Muscle of leg (tissue), 11 donors: Measurements from ENCODE around the gene HOTAIR. TPM values are rescaled to one million over a fixed set of nuclear protein-coding genes. Genes with fewer than 3 reads are reported as not detected.

Experiments used
- DNase-seq: peaks from one replicate; pipeline ENCODE4 v3.0.0; 2013
- H3K27ac ChIP-seq: one replicate; pipeline ENCODE4 v1.5.1; 2013; ENCODE audit warnings: mild to moderate bottlenecking, low read length, control low read depth
- H3K27me3 ChIP-seq: one replicate; pipeline ENCODE4 v1.6.1; 2013; ENCODE audit warnings: low read length; ENCODE audit not compliant: control insufficient read depth, insufficient read depth
- H3K36me3 ChIP-seq: one replicate; pipeline ENCODE4 v1.6.1; 2013; ENCODE audit warnings: low read length; ENCODE audit not compliant: control insufficient read depth, insufficient read depth
- H3K4me1 ChIP-seq: one replicate; pipeline ENCODE4 v1.6.1; 2013; ENCODE audit warnings: low read length; ENCODE audit not compliant: control insufficient read depth, insufficient read depth
- H3K4me3 ChIP-seq: one replicate; pipeline ENCODE4 v1.5.1; 2013; ENCODE audit warnings: low read length, control low read depth
- H3K9me3 ChIP-seq: replicated peaks from 2 replicates; pipeline ENCODE4 v1.6.1; 2013; ENCODE audit warnings: low read depth, low read length; ENCODE audit not compliant: control insufficient read depth
- WGBS: methylation state at CpG from one replicate; pipeline ENCODE4 v1.1.5; 2013; ENCODE audit warnings: missing lambda C conversion rate; ENCODE audit not compliant: insufficient coverage; 5-methylcytosine and 5-hydroxymethylcytosine counted together
- polyA plus RNA-seq, 8 donors: library from polyadenylated mRNA; unstranded; fragments of 120-200 nt; gene quantifications; one replicate each; pipeline versions ENCODE4 v1.2.1 to v1.2.3, GENCODE V29; 2013; ENCODE audit warnings: inconsistent platforms in 1 of 8, low replicate concordance in 1 of 8; ENCODE audit not compliant: insufficient read length in 8 of 8, insufficient read depth in 1 of 8
- total RNA-seq: library from RNA; stranded (reverse); fragments of 120-200 nt; gene quantifications from one replicate; pipeline ENCODE4 v1.2.4, GENCODE V29; 2013

Gene HOTAIR
- total and polyA plus RNA-seq, 9 donors = 1.8 to 13.2 (median 3.2) TPM

GRCh38 chr12:54005531-54005852, 30.7 kb upstream of the HOTAIR start:
- peak; percentile 47 for DNase-seq
- WGBS = 19% methylated on average over 22 of the region's 26 CpGs

DNA sequence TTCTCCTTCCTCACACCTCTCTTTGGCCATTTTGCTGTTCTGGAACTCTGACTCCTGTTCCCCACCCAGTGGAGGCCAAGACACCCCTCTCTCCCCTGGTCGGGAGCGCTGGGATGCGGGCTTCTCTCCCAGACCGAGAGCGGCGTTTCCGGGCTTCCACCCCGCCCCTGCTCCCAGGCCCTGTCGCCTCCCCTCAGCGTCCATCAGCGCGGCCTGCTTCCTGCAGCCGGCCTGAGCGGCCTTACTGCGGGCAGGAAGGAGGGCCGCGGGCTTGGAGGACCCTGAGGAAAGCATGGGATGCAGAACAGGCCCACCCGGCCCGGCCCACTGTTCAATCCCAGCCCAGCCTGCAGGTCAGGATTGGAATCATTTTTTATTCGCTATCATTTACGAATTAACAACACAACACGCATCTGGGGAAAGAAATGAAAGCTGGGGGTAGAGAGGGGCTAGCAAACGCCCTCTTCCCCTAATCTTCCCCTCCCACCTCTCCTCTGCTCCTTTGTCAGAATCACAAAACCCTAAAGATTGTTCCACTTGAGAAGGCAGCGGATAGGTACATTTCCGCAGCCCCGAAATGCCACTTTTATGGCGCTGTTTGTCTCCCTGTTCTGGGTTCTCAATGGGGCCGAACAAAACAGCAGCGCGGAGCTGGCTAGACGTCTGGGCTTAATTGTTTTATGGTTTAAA, 30.2 kb upstream of the HOTAIR start:
- H3K27ac ChIP-seq = peak overlapping the region; percentile 99
- peaks cover 13% of the 10 kb centered on the region for H3K36me3 ChIP-seq
- peaks cover 83% of the 10 kb centered on the region for H3K4me1 ChIP-seq
- H3K27me3 ChIP-seq = peaks cover 75% of the 10 kb centered on the region
- peak; percentile 88 for DNase-seq
- no peaks in the 10 kb centered on the region for H3K9me3 ChIP-seq
- peak overlapping the region; percentile 11 for H3K4me3 ChIP-seq
- 25% methylated on average over 23 of the region's 31 CpGs for WGBS

More at GRCh38 chr12:54005531-54005852, 30.7 kb upstream of the HOTAIR start:
- H3K27me3 ChIP-seq = peaks cover 77% of the 10 kb centered on the region
- peaks cover 83% of the 10 kb centered on the region for H3K4me1 ChIP-seq
- H3K4me3 ChIP-seq = peak overlapping the region; percentile 0
- H3K9me3 ChIP-seq = no peaks in the 10 kb centered on the region
- H3K36me3 ChIP-seq = peaks cover 13% of the 10 kb centered on the region
- peak overlapping the region; percentile 99 for H3K27ac ChIP-seq

DNA sequence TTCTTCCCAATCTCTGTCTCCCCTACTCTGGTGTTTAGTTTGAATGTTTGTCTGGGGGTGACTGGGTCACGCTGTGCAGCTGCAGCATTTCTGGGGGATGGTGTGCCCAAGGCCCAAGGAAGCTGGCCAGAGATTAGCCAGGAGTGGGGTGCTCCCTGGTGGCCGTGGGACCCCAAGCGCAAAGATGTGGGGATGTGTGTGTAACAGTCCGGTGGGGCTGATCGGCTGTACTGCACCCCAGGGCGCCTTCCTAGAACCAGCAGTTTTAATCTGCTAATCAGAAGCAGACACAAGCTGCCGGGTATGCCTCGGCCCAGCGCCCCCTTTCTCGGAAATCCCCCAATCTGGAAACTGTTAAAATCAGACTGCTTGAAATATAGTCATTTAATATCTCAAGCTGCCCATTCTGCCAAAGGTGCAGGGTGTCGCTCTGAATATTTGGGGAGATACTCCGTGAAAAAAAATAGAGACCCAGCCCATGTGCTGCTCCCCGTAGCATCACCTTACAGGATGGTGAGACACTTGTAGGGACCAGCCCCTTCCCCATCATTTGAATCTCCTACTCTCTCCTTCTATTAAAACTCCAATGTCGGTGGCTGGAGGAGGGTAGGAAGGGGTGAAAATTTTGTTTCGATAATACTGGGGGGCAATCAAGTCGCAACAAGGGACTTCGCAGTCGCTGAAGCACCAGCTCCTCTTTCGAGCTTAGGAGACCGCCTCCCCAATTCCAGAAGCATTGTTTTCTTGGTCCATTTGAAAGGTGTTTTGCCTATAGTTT, 29.5 kb upstream of the HOTAIR start:
- peak overlapping the region; percentile 99 for H3K27ac ChIP-seq
- no peak overlapping the region for H3K4me3 ChIP-seq
- peaks cover 76% of the 10 kb centered on the region for H3K4me1 ChIP-seq
- no peak for DNase-seq
- WGBS = 47% methylated on average over 2 of the region's 20 CpGs
- H3K9me3 ChIP-seq = no peaks in the 10 kb centered on the region
- peaks cover 73% of the 10 kb centered on the region for H3K27me3 ChIP-seq
- peaks cover 13% of the 10 kb centered on the region for H3K36me3 ChIP-seq

- WGBS = 34% methylated on average over 3 of the region's 3 CpGs
- Histone ChIP-seq H3K36me3 (peaks cover 13% of the 10 kb centered on the region), H3K4me3 (no peak overlapping the region), H3K4me1 (peaks cover 81% of the 10 kb centered on the region), H3K9me3 (no peaks in the 10 kb centered on the region), H3K27me3 (peaks cover 77% of the 10 kb centered on the region), H3K27ac (peak overlapping the region; percentile 99)
- no peak for DNase-seq
Measured at GRCh38 chr12:54003625-54004024, 28.9 kb upstream of the HOTAIR start.

DNA sequence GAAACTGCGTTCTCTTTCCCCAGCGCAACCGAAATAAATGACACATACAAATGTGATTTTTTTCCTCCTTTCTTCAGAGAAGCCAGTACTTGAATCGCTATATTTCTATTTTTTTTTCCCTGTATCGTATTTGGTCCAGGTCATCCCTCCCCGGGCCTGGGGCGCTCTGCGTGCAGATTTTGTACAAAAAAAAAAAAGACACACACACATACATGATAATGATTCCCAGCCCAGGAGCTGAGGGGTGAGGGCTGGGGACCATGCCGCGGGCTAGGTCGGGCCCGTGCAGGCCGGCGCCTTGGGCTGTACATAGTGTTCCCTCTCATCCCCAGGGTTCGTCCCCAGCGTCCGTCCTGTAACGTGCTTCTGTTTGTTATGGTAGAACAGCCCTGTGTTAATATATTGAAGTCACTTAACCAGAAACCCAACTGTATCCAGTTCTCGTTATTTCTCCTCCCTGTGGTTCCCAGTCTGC, 28.2 kb upstream of the HOTAIR start:
- DNase-seq = no peak
- Histone ChIP-seq H3K27ac (peak overlapping the region; percentile 99), H3K4me3 (peak overlapping the region; percentile 8), H3K9me3 (no peaks in the 10 kb centered on the region), H3K4me1 (peaks cover 82% of the 10 kb centered on the region), H3K27me3 (peaks cover 78% of the 10 kb centered on the region), H3K36me3 (peaks cover 13% of the 10 kb centered on the region)
- 51% methylated on average over 4 of the region's 19 CpGs for WGBS

DNA sequence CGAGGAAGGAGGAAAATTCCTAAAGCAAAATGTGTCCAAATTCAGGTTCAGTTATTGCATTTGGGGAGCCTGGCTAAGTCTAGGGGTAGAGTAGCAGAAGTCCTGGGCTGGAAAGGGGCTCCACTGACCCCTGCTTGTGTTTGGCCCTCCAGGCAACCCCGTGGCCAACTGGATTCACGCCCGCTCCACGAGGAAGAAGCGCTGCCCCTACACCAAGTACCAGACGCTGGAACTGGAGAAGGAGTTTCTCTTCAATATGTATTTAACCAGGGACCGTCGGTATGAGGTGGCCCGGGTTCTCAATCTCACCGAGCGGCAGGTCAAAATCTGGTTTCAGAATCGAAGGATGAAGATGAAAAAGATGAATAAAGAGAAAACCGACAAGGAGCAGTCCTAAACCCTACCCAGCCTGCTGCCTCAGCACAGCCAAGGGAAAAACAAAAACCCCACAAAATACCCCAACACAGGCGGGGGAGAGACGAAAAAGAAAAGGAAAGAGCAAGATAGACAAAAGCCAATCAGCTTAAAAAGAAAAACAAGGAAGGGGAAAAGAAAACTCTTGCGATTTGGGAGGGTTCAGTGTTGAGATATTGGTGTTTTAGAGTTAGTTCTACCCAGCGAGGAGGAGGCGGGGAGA, 27.6 kb upstream of the HOTAIR start:
- WGBS = 23% methylated on average over 2 of the region's 19 CpGs
- H3K36me3 ChIP-seq = peaks cover 13% of the 10 kb centered on the region
- peak overlapping the region; percentile 99 for H3K27ac ChIP-seq
- peaks cover 80% of the 10 kb centered on the region for H3K27me3 ChIP-seq
- H3K4me3 ChIP-seq = peak overlapping the region; percentile 81
- no peak for DNase-seq
- H3K4me1 ChIP-seq = peaks cover 84% of the 10 kb centered on the region
- no peaks in the 10 kb centered on the region for H3K9me3 ChIP-seq

DNA sequence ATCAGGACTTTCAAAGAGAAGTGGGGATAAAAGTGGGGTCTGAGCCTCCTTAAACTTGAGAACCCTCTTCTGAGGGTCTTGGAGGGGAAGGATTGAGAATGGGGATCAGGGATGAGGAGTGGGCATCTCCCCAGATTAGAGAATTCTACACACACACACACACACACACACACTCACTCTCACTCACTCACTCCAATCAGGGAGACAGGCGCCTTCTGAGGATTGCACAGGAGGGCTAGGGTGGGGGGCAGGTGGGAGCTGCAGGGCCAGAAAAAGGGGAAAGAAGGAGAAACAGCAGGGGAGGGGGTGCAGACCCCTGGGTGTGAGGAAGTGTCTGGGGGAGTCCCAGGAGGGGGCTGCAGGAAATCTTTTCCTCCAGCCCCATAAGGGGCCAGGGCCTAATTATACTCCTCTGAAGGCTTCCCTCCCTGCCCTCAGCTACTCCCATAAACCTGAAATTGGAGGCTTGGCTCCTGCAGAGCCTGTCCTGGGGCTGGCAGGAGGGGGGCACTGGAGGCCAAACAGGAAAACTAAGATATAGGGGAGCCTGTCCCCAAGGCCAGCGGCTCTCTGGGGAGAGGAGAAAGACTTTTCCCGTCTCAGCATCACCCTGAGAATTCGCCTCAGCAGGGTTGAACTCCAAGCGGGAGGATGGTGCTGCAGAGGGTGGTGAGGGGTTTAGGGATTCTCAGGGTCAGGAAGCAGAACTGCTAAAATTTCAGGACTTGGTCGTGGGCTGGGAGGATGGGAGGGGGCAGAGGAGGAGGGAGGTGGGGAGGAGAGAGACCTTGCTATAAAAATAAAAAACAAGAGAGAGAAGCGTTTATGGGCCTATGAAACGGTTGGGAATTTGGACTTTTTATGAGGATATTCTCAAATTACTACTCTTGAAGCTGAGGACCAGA, 26.8 kb upstream of the HOTAIR start:
- 6% methylated on average over 5 of the region's 8 CpGs for WGBS
- Histone ChIP-seq H3K36me3 (peaks cover 12% of the 10 kb centered on the region), H3K27me3 (peaks cover 79% of the 10 kb centered on the region), H3K4me1 (peaks cover 84% of the 10 kb centered on the region), H3K9me3 (no peaks in the 10 kb centered on the region), H3K27ac (peak overlapping the region; percentile 99), H3K4me3 (peak overlapping the region; percentile 81)
- DNase-seq = no peak

DNA sequence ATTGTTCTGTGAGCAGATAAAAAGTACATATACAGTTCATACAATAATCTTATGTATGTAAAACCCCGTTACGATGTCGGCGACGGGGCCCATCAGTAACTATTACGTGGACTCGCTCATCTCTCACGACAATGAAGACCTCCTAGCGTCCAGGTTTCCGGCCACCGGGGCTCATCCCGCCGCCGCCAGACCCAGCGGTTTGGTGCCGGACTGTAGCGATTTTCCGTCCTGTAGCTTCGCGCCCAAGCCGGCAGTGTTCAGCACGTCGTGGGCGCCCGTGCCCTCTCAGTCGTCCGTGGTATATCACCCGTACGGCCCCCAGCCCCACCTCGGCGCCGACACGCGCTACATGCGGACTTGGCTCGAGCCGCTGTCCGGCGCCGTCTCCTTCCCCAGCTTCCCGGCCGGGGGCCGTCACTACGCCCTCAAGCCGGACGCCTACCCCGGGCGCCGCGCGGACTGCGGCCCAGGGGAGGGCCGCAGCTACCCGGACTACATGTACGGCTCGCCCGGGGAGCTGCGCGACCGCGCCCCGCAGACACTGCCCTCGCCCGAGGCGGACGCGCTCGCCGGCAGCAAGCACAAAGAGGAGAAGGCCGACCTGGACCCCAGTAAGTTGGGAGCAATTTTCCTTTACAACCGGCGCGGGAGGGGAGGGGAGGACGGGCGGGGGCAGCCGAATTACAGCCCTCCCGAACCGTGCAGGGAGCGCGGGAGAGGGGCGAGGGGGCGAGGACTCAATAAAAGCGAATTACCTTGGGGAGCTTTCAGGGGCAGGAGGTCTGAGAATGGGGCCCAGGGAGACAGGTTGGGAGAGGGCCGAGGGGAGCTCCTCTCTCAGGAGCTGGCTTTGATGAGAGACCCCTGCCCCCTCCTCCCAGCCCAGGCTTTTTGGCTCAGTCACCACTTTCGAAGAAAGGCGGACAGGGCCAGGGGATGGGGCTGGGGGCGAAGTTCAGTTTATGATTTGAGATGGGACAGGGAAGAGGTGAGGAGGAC, 25.7 kb upstream of the HOTAIR start, which contains the start of gene HOXC9:
HOXC9 (plus strand) TSS at position 46 of the 999 bp plus-strand sequence; CDS start at position 74, 28 bp downstream.
- Histone ChIP-seq H3K4me1 (peaks cover 79% of the 10 kb centered on the region), H3K4me3 (peak within 1 kb of the TSS; percentile 81), H3K36me3 (peaks cover 9% of the 10 kb centered on the region), H3K27ac (peak within 1 kb of the TSS; percentile 99), H3K27me3 (peaks cover 80% of the 10 kb centered on the region), H3K9me3 (no peaks in the 10 kb centered on the region)
- DNase-seq = no peak
- WGBS = 0% methylated on average over 72 of the region's 87 CpGs
